Dedifferentiated amniotic fluid mesenchymal stem cell (primary cell): ENCODE measurements around the gene STRN3.
"Not testable (repeated sequence)": the region's sequence is repeated elsewhere in the genome, so short reads cannot be mapped to it uniquely, and the experiment has no call there.

Experiments
- DNase-seq: peaks from one replicate; pipeline ENCODE4 v3.0.0-alpha.2; 2016; ENCODE audit errors: extremely low spot score

STRN3 gene

DNA sequence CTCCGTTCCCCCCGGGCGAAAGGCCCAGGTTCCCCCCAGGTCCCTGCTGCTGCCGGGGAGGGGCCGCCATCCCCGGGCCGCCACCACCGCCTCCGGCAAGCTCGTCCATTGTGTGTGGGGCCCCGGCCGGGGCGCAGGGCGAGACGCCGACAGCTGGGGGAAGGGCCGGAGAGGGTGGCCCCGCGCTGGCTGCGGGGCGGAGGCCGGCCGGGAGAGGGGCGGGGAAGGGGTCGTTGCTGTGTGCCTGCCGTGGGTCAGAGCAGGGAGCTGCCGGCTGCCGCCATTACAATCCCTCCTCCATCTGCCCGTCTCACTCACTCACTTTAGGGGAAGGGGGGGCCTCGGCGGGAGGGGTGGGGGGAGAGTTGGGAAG lies at the start of gene STRN3:
TSS of gene STRN3 (minus strand) at position 303 of the 373 bp plus-strand sequence. CDS start at position 109, 194 bp downstream.
- DNase-seq: no peak

DNA sequence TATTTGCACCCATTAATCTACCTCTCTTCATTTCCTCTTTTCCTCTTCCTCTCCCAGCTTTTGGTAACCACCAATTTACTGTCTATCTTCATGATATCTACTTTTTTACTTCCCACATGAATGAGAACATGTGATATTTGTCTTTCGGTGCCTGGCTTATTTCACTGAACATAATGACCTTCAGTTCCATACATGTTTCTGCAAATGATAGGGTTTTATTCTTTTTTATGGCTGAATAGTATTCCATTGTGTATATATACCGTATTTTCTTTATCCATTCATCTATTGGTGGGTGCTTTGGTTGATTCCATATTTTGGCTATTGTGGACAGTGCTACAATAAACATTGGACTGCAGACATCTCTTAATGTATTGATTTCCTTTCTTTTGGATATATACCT lies 49.0 kb upstream of the STRN3 start:
- DNase-seq: no peak

DNA sequence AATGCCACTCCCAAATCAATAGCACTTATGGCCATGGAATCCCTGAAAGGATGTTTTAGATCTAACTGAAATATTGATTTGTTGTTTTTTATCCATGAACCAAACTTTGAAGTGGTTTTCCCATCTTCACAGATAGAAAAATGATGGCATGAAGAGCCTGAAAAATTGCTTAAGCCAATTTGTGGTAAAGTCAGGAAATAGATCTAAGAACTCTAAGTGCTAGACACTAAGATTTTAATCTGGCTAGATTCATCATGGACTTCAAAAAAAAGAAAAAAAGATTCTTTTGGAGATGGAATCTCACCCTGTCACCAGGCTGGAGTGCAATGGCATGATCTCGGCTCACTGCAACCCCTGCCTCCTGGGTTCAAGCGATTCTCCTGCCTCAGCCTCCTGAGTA lies 45.0 kb upstream of the STRN3 start:
- DNase-seq: no peak

GRCh38 chr14:31070431-31070830 lies 44.3 kb upstream of the STRN3 start:
- peak; percentile 91 for DNase-seq

GRCh38 chr14:31069343-31069742 lies 43.2 kb upstream of the STRN3 start:
- DNase-seq: no peak

GRCh38 chr14:31068235-31068634 lies 42.1 kb upstream of the STRN3 start:
- no peak for DNase-seq

- DNase-seq: not testable (repeated sequence)
Measured at GRCh38 chr14:31062908-31063307, 36.7 kb upstream of the STRN3 start.

DNA sequence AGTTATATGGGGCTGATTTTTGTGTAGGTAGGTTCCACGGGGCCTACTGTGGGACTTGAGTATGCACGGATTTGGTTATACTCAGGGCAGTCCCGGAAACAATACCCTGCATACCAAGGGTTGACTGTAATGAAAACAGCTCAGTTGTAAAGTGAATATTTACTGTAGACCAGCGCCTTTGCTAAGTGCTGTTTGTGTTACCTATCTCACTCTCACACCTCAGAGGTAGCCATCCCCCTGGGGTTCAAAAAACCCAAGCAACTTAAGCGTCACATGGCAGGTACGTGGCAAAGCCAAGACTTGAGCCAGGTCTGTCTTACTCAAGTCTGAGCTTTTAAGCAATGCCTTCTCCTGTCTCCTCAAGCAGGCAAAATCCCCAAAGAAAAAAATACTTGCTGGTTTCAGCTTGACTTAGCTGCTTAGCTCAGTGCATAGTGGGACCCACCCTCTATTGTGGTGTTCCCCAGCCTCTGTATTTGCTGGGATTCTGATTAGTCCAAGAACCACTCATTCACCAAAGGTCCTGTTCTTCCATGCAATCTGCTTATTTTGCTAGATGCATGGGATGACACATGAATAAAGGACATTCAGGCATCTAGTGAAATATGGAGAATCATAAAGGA lies 34.2 kb upstream of the STRN3 start:
- DNase-seq: no peak

GRCh38 chr14:31059152-31059924 lies 33.2 kb upstream of the STRN3 start:
- DNase-seq: peak; percentile 54

- no peak for DNase-seq
Measured at GRCh38 chr14:31057701-31058364, 31.7 kb upstream of the STRN3 start.

DNA sequence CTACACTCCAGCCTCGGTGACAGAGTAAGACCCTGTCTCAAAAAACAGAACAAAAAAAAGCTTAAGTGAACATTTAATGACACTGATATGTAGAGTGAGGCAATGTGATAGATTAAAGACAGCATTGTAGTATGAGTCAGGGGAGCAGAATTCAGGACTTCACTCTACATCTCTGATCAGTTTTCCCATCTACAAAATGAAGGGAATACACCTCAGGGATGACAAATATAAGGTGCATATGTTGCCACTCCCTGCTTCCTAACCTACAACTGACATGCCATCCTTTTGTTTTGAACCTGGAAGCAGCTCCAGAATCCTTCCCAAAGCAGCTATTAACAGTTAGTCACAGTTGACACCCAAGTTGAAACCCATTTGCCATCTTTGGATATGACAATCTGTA lies 30.9 kb upstream of the STRN3 start:
- no peak for DNase-seq

GRCh38 chr14:31052905-31053586 lies 26.9 kb upstream of the STRN3 start:
- DNase-seq: not testable (repeated sequence)

DNA sequence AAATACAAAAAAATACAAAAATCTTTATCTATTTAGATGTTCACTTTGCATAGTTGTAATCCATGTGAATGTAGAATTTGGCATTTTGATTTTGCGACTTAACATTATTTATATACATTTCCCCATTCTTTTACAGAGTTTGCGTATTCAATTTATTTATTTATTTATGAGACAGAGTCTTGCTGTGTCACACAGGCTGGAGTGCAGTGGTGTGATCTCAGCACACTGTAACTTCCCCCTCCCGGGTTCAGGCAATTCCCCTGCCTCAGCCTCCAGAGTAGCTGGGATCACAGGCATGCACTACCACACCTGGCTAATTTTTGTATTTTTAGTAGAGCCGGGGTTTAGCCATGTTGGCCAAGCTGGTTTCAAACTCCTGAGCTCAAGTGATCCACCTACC lies 25.3 kb upstream of the STRN3 start:
- no peak for DNase-seq

DNA sequence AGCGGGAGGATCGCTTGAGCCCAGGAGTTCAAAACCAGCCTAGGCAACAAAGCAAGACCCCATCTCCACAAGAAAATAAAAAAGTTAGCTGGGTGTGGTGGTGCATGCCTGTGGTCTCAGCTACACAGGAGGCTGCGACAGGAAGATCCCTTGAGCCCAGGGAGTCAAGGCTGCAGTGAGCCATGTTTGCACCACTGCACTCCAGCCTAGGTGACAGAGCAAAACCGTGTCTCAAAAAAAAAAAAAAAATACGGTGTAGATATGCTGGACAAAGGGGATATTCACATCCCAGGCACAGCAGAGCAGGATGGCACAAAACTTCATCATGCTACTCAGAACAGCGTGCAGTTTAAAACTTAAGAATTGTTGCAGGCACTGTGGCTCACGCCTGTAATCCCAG lies 24.8 kb upstream of the STRN3 start:
- DNase-seq: no peak

- no peak for DNase-seq
Measured at GRCh38 chr14:31047503-31047902, 21.3 kb upstream of the STRN3 start.

DNA sequence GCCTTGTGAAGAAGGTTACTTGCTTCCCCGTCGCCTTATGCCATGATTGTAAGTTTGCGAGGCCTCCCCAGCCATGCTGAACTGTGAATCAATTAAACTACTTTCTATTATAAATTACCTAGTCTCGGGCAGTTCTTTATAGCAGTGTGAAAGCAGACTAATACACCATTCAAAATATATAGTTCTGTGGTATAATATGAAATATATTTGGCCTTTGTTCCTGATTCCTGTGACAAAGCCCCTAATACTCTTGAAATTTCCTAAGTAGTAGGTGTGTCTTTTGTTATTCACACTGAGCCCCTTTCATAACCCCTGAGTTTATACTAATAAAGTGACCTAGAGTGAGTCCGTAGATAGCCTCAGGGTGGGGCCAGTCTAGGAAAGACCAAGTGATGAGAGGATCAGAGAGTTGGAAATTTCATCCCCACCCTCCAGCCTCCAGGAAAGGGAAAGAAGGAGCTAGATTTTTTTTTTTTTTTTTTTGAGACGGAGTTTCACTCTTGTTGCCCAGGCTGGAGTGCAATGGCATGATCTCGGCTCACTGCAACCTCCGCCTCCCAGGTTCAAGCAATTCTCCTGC lies 19.4 kb upstream of the STRN3 start:
- DNase-seq: no peak

- no peak for DNase-seq
Measured at GRCh38 chr14:31043379-31043778, 17.2 kb upstream of the STRN3 start.

DNA sequence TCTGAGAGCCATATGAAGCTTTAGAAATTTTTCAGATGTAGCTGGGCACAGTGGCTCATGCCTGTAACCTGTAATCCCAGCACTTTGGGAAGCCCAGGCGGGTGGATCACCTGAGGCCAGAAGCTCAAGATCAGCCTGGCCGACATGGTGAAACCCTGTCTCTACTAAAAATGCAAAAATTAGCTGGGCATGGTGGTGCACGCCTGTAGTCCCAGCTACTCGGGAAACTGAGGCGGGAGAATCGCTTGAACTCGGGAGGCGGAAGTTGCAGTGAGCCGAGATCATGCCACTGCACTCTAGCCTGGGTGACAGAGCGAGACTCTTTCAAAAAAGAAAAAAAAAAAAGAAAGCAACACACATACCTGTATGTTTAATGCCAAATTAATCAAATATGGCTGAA lies 16.7 kb upstream of the STRN3 start:
- not testable (repeated sequence) for DNase-seq

DNA sequence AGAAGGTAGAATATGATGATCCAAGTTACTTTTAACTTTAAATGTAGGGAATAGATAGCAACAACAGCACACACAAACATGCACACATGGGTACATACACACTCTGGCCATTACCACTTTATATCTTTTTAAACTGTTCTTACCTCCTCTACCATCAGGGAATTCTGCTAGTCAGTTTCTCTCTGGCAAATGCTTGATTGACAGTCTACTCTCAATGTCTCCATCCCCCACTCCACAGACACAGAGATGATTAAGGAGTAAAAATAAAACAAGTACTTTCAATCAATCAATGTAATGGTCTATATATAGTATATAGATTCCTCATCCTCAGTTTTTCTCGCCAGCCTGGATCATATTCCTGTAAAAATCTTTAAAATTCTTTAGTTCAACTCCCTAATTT lies 16.1 kb upstream of the STRN3 start:
- DNase-seq: no peak

GRCh38 chr14:31038521-31039166 lies 12.5 kb upstream of the STRN3 start:
- no peak for DNase-seq

- no peak for DNase-seq
Measured at GRCh38 chr14:31037709-31038221, 11.6 kb upstream of the STRN3 start.
